HS-27A (cell line): ENCODE data around the gene DHDH.

Source experiments
- DNase-seq: peaks from one replicate; pipeline ENCODE4 v3.0.0-alpha.2; 2012; ENCODE audit warnings: low read depth, missing footprints

Gene DHDH

DNA sequence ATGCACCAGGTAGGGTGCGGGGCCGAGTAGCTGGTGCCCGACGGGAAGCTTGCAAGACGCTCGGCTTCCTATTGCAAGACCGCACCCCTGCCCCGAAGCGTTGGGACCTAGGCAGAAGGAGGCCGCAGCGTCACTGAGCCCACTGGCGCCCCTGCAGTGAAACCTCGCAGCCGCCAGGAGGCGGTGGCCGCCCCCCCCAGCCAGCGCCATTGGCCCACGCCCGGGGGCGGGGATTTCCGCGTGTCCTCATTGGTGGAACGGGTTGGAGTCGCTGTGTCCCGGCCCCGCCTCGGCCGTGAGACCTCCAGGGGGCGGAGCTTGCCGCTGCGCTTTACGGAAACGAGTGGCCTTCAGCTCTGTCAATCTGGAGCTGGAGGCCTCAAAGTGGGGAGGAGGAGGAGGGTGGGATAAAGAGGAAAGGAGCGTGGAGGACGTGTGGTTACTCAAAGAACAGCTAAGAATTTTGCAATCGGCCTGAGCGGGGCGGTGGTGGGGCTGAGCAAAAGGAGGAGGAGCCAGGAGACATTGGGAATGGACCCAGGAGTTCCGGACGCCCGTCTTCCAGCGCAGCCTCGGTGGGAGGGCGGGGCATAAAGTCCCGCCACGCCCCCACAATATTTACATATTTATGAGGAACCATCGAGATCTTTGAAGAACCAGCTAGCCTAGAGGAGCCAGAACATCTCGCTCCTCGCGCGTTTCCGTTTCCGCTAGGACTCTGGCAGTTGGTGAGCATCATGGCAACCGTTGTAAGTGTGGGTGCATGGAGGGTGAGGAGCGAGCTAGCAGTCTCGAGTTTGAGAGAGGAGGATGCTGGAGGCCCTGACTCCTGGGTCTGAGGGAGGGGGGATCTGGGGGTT lies 59.9 kb downstream of the DHDH start, which contains the start of the genes GYS1 and RUVBL2:
Gene GYS1, minus strand, starts transcription at position 135 of the 860 bp plus-strand sequence. CDS start 197 bp downstream, outside the sequence.
Gene RUVBL2, plus strand, starts transcription at position 713 of the 860 bp plus-strand sequence. Its CDS starts 25 bp downstream, at position 738.
- DNase-seq: peak; percentile 99

DNA sequence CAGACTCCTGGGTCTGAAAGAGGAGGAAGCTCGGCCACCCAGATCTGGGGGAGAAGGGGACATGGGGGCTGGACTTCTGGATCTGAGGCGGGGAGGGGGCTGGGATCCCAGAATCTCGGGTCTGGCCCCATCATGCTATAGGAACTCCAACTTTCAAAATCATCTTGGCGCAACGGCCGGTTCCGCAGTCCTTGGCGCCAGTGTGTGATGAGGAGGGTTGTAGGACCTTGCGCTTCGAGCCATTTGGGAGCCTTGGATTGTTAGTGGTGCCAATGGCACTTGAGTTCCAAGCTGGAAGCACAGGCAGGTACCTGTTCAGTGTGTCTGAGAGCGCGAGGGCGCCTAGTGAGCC lies 60.5 kb downstream of the DHDH start:
- DNase-seq: no peak
